Activated naive CD4-positive, alpha-beta T cell (primary cell): ENCODE results near the gene CACNA1H.
"Not testable (repeated sequence)": the region's sequence is repeated elsewhere in the genome, so short reads cannot be mapped to it uniquely, and the experiment has no call there.

Source experiments
- DNase-seq, 4 experiments: peaks; one replicate each; lab custom pipeline; 2025; lab: John Stamatoyannopoulos, UW

Gene CACNA1H

GRCh38 chr16:1228227-1228626 lies 75.3 kb downstream of the CACNA1H start:
- DNase-seq: not testable (repeated sequence)

GRCh38 chr16:1229476-1229875 lies 76.6 kb downstream of the CACNA1H start:
- DNase-seq: not testable (repeated sequence)

GRCh38 chr16:1230084-1230470 lies 77.2 kb downstream of the CACNA1H start, which contains the start of gene TPSB2:
TSS of gene TPSB2 (minus strand) at chr16:1230184. CDS start at chr16:1229951, 233 bp downstream.
- not testable (repeated sequence) for DNase-seq

- not testable (repeated sequence) for DNase-seq
These were observed 77.7 kb downstream of the CACNA1H start for GRCh38 chr16:1230471-1231212.

- not testable (repeated sequence) for DNase-seq
These were observed 78.4 kb downstream of the CACNA1H start for GRCh38 chr16:1231301-1231700.

- DNase-seq: not testable (repeated sequence)
These were observed 79.3 kb downstream of the CACNA1H start for GRCh38 chr16:1232049-1232748.

- DNase-seq: not testable (repeated sequence)
These were observed 83.8 kb downstream of the CACNA1H start for GRCh38 chr16:1236659-1237058.

GRCh38 chr16:1237990-1238389 lies 85.1 kb downstream of the CACNA1H start:
- DNase-seq: no peak

GRCh38 chr16:1238909-1239308 lies 86.0 kb downstream of the CACNA1H start:
- not testable (repeated sequence) for DNase-seq

- not testable (repeated sequence) for DNase-seq
These were observed 86.7 kb downstream of the CACNA1H start for GRCh38 chr16:1239575-1239974.

GRCh38 chr16:1240436-1240835 lies 87.5 kb downstream of the CACNA1H start, which contains the start of gene TPSAB1:
TSS of gene TPSAB1 (plus strand) at chr16:1240705. CDS start at chr16:1240939, 234 bp downstream.
- not testable (repeated sequence) for DNase-seq

GRCh38 chr16:1241081-1241480 lies 88.2 kb downstream of the CACNA1H start:
- DNase-seq: not testable (repeated sequence)

- not testable (repeated sequence) for DNase-seq
These were observed 90.5 kb downstream of the CACNA1H start for GRCh38 chr16:1243363-1243762.

GRCh38 chr16:1243907-1244850 lies 91.3 kb downstream of the CACNA1H start:
- DNase-seq: not testable (repeated sequence)

GRCh38 chr16:1244881-1245280 lies 92.0 kb downstream of the CACNA1H start:
- no peak for DNase-seq

GRCh38 chr16:1245452-1246020 lies 92.6 kb downstream of the CACNA1H start:
- no peak for DNase-seq

- DNase-seq: not testable (repeated sequence)
These were observed 95.1 kb downstream of the CACNA1H start for GRCh38 chr16:1247903-1248537.

GRCh38 chr16:1249031-1249755 lies 96.3 kb downstream of the CACNA1H start:
- not testable (repeated sequence) for DNase-seq

GRCh38 chr16:1253701-1254364 lies 100.9 kb downstream of the CACNA1H start:
- DNase-seq: not testable (repeated sequence)

- DNase-seq: not testable (repeated sequence)
These were observed 101.9 kb downstream of the CACNA1H start for GRCh38 chr16:1254821-1255220.
